H1 (cell line): ENCODE measurements around the gene LSM5. TPM values are rescaled to one million over a fixed set of nuclear protein-coding genes. Genes with fewer than 3 reads are reported as not detected.
"Not testable (repeated sequence)": the region's sequence is repeated elsewhere in the genome, so short reads cannot be mapped to it uniquely, and the experiment has no call there.

ENCODE experiments used
- CTCF ChIA-PET: fragments of 300-600 bp; sonication (Branson Sonifier 250); formaldehyde crosslinking; loops from one replicate; lab custom pipeline; 2021; ENCODE audit not compliant: partially characterized antibody; lab: Charles Lee
- POLR2A ChIA-PET: fragments of 300-600 bp; sonication (Branson Sonifier 250); formaldehyde crosslinking; loops from one replicate; lab custom pipeline; 2021; ENCODE audit warnings: inconsistent platforms; ENCODE audit not compliant: partially characterized antibody; lab: Charles Lee
- DNase-seq, 2 experiments: peaks; one replicate each; pipeline versions ENCODE4 v3.0.0 to v3.0.0-alpha.2; 2010 to 2022; ENCODE audit warnings: low spot score in 2 of 2, low read depth in 1 of 2, mixed read lengths in 1 of 2
- FAIRE-seq: peaks from 2 replicates; lab custom pipeline; 2011; peaks lifted over from hg19 to GRCh38; lab: Jason Lieb, UNC
- H2AFZ ChIP-seq: 2 replicates; pipeline ENCODE4 v1.8.1; 2012; ENCODE audit warnings: low read length, inconsistent platforms
- H2AK5ac ChIP-seq: 2 replicates; pipeline ENCODE4 v1.6.1; 2013; ENCODE audit warnings: low read depth, low read length
- H2BK120ac ChIP-seq: replicated peaks from 2 replicates; pipeline ENCODE3; 2013; ENCODE audit warnings: low read depth, low read length, inconsistent platforms
- H2BK12ac ChIP-seq: 2 replicates; pipeline ENCODE4 v1.6.1; 2013; ENCODE audit warnings: low read depth, low read length
- H2BK15ac ChIP-seq: 2 replicates; pipeline ENCODE4 v1.6.1; 2013; ENCODE audit warnings: low read length
- H2BK20ac ChIP-seq: 2 replicates; pipeline ENCODE4 v1.6.1; 2013; ENCODE audit warnings: low read length
- H2BK5ac ChIP-seq: 2 replicates; pipeline ENCODE4 v1.6.1; 2013; ENCODE audit warnings: low read depth, low read length
- H3K14ac ChIP-seq: 2 replicates; pipeline ENCODE4 v1.6.1; 2013; ENCODE audit warnings: inconsistent platforms; ENCODE audit not compliant: insufficient read length
- H3K18ac ChIP-seq: 2 replicates; pipeline ENCODE4 v1.6.1; 2013; ENCODE audit warnings: low read length; ENCODE audit errors: extremely low read depth
- H3K23ac ChIP-seq: 2 replicates; pipeline ENCODE4 v1.6.1; 2013; ENCODE audit warnings: inconsistent platforms; ENCODE audit not compliant: insufficient read length
- H3K23me2 ChIP-seq: 2 replicates; pipeline ENCODE4 v1.6.1; 2013; ENCODE audit warnings: low read depth, low read length
- H3K27ac ChIP-seq: 2 replicates; pipeline ENCODE4 v1.6.1; 2011; ENCODE audit warnings: low read depth, low read length, inconsistent platforms
- H3K27me3 ChIP-seq, 4 experiments: replicated peaks in 1 of 4; 1 replicate in 1 of 4; 2 replicates in 3 of 4; pipeline versions ENCODE4 v1.6.1 to v1.8.1; 2011 to 2013; ENCODE audit warnings: low read length in 3 of 4, mild to moderate bottlenecking in 3 of 4, inconsistent platforms in 2 of 4, mixed read lengths in 2 of 4, moderate library complexity in 1 of 4; ENCODE audit not compliant: control insufficient read depth in 3 of 4, insufficient read depth in 3 of 4; ENCODE audit errors: extremely low read depth in 1 of 4
- H3K36me3 ChIP-seq, 4 experiments: 2 replicates each; pipeline versions ENCODE4 v1.6.1 to v1.8.1; 2011 to 2013; ENCODE audit warnings: mild to moderate bottlenecking in 4 of 4, low read length in 3 of 4, moderate library complexity in 2 of 4, control low read depth in 1 of 4, inconsistent platforms in 1 of 4; ENCODE audit not compliant: insufficient read depth in 4 of 4, control insufficient read depth in 2 of 4
- H3K4ac ChIP-seq: replicated peaks from 2 replicates; pipeline ENCODE3; 2013; ENCODE audit warnings: low read length, low read depth, mixed read lengths, inconsistent platforms; ENCODE audit not compliant: insufficient read length
- H3K4me1 ChIP-seq, 4 experiments: replicated peaks in 1 of 4; 1 replicate in 1 of 4; 2 replicates in 3 of 4; pipeline versions ENCODE4 v1.6.1 to v1.8.1; 2011 to 2013; ENCODE audit warnings: low read length in 3 of 4, inconsistent platforms in 2 of 4, mixed read lengths in 1 of 4; ENCODE audit not compliant: insufficient read depth in 4 of 4, control insufficient read depth in 3 of 4
- H3K4me2 ChIP-seq, 2 experiments: 2 replicates each; pipeline versions ENCODE4 v1.6.1 to v1.8.1; 2011 to 2013; ENCODE audit warnings: low read depth in 2 of 2, low read length in 2 of 2, control low read depth in 1 of 2, inconsistent platforms in 1 of 2, mild to moderate bottlenecking in 1 of 2; ENCODE audit not compliant: insufficient read depth in 1 of 2
- H3K4me3 ChIP-seq, 4 experiments: fragments of 200-600, 300-600 bp in 1 of 4; sonication (generic), shearing (Covaris generic), sonication (Bioruptor Twin) in 1 of 4; 2 replicates each; pipeline versions ENCODE4 v1.5.1 to v1.8.1; 2011 to 2016; ENCODE audit warnings: low read length in 4 of 4, low read depth in 3 of 4, control low read depth in 2 of 4, inconsistent platforms in 2 of 4, mild to moderate bottlenecking in 2 of 4, mixed read lengths in 1 of 4, moderate library complexity in 1 of 4; ENCODE audit not compliant: insufficient read depth in 2 of 4; ENCODE audit errors: extremely low read depth in 1 of 4
- H3K56ac ChIP-seq: replicated peaks from 2 replicates; pipeline ENCODE3; 2013; ENCODE audit warnings: low read depth, mild to moderate bottlenecking, mixed read lengths, low read length, inconsistent platforms; ENCODE audit not compliant: insufficient read length
- H3K79me1 ChIP-seq: 2 replicates; pipeline ENCODE4 v1.6.1; 2013; ENCODE audit warnings: low read depth, low read length, control low read depth
- H3K79me2 ChIP-seq, 2 experiments: 2 replicates each; pipeline versions ENCODE4 v1.6.1 to v1.8.1; 2012 to 2013; ENCODE audit warnings: low read length in 2 of 2, mild to moderate bottlenecking in 2 of 2, inconsistent platforms in 1 of 2; ENCODE audit not compliant: insufficient read depth in 2 of 2, control insufficient read depth in 1 of 2
- H3K9ac ChIP-seq, 4 experiments: replicated peaks in 1 of 4; 1 replicate in 1 of 4; 2 replicates in 3 of 4; pipeline versions ENCODE4 v1.6.1 to v1.8.1; 2011 to 2013; ENCODE audit warnings: low read depth in 3 of 4, low read length in 3 of 4, control low read depth in 2 of 4, mild to moderate bottlenecking in 2 of 4, moderate library complexity in 2 of 4, inconsistent platforms in 1 of 4; ENCODE audit errors: extremely low read depth in 1 of 4
- H3K9me3 ChIP-seq, 2 experiments: 2 replicates each; pipeline versions ENCODE4 v1.6.1 to v1.8.1; 2012 to 2013; ENCODE audit warnings: mild to moderate bottlenecking in 2 of 2, moderate library complexity in 2 of 2, control low read depth in 1 of 2, inconsistent platforms in 1 of 2, low read depth in 1 of 2, low read length in 1 of 2, mixed read lengths in 1 of 2; ENCODE audit not compliant: insufficient read depth in 2 of 2
- H4K20me1 ChIP-seq, 2 experiments: replicated peaks in 1 of 2; 2 replicates each; pipeline versions ENCODE3 to v1.8.1; 2011 to 2013; ENCODE audit warnings: inconsistent platforms in 2 of 2, low read length in 2 of 2, mild to moderate bottlenecking in 1 of 2; ENCODE audit not compliant: insufficient read depth in 2 of 2, control insufficient read depth in 1 of 2
- H4K5ac ChIP-seq: 2 replicates; pipeline ENCODE4 v1.6.1; 2013; ENCODE audit warnings: low read length, low read depth, mixed read lengths, inconsistent platforms; ENCODE audit not compliant: insufficient read length
- H4K8ac ChIP-seq: 2 replicates; pipeline ENCODE4 v1.8.0; 2013; ENCODE audit warnings: mild to moderate bottlenecking, moderate library complexity, low read length, inconsistent platforms; ENCODE audit not compliant: insufficient read depth; ENCODE audit errors: extremely low read depth
- H4K91ac ChIP-seq: replicated peaks from 2 replicates; pipeline ENCODE3; 2013; ENCODE audit warnings: low read length, mixed read lengths, inconsistent platforms; ENCODE audit not compliant: insufficient read length
- SP1 ChIP-seq: IDR thresholded peaks from 2 replicates; pipeline ENCODE4 v1.6.1; 2011; ENCODE audit warnings: low read depth, low read length
- WGBS, 2 experiments: shearing (Covaris generic) in 1 of 2; methylation state at CpG; one replicate each; pipeline versions ENCODE4 v1.1.6 to v1.1.7; 2013 to 2015; ENCODE audit warnings: low lambda C conversion rate in 2 of 2, mixed read lengths in 2 of 2, inconsistent platforms in 1 of 2, low coverage in 1 of 2, missing lambda C conversion rate in 1 of 2; ENCODE audit not compliant: insufficient replicate concordance in 2 of 2, insufficient coverage in 1 of 2, insufficient read length in 1 of 2; ENCODE audit errors: extremely low coverage in 1 of 2, missing lambda C conversion rate in 1 of 2; 5-methylcytosine and 5-hydroxymethylcytosine counted together
- polyA plus RNA-seq, 7 experiments: library from polyadenylated mRNA; depleted of rRNA in 3 of 7; stranded (reverse) in 5 of 7; unstranded in 2 of 7; fragments of >200 nt in 5 of 7; fragments of 200-250 nt in 2 of 7; gene quantifications; 1 replicate in 5 of 7; 2 replicates in 1 of 7; 4 replicates in 1 of 7; pipeline versions ENCODE4 v1.2.1 to v1.2.3, GENCODE V29; 2011 to 2013; ENCODE audit warnings: missing spikeins in 2 of 7, mixed read lengths in 2 of 7
- total RNA-seq: library from RNA; stranded (reverse); fragmentation: NEBNext Ultra II Directional; extraction: Animal tissue kit (Norgen Biotek cat#: 25700); gene quantifications from 2 replicates; pipeline ENCODE4 v1.2.1, GENCODE V29; 2021

The LSM5 gene
- total and polyA plus RNA-seq, 2 of the 8 experiments (the other 6 are each of a cell fraction or from before 2014, with no cell fraction given), result 58.9 to 103 TPM

DNA sequence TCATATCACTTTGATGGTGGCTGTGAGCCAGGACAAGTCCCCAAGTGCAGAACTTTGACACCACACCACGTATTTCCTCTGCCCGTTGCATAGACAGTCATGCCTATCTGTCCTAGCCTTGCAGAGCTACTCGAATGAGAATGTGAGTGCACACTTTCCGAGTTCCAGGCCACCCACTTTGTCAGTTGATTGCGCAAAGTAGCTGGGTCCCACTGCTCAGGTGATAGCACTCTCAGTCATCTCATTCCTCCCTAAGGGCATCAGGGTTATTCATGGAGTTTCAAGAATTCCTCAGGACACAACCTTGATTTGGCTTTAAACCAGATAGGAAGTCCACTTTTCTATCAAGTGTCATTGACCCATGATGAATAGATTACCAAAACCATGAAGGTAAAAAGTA is 19.3 kb downstream of the LSM5 start (continued):
- no peak for TF ChIP-seq SP1

- H3K4me2 ChIP-seq, H2BK120ac ChIP-seq, H3K4me3 ChIP-seq, H3K23ac ChIP-seq, H2BK20ac ChIP-seq, H3K14ac ChIP-seq, H2BK15ac ChIP-seq, H3K79me1 ChIP-seq, H3K23me2 ChIP-seq, H3K27me3 ChIP-seq, H3K27ac ChIP-seq, H3K4me1 ChIP-seq, H3K4ac ChIP-seq, H4K8ac ChIP-seq, H3K56ac ChIP-seq, H4K91ac ChIP-seq, H2BK12ac ChIP-seq, H3K36me3 ChIP-seq, CTCF ChIA-PET, H3K79me2 ChIP-seq, H4K5ac ChIP-seq, H4K20me1 ChIP-seq, POLR2A ChIA-PET, H3K9ac ChIP-seq, H3K18ac ChIP-seq, H3K9me3 ChIP-seq, H2AFZ ChIP-seq, DNase-seq, H2BK5ac ChIP-seq, H2AK5ac ChIP-seq, FAIRE-seq: not testable (repeated sequence)
- no CpG with 5 or more reads among the region's 2 CpGs for WGBS, 2 experiments
Measured at GRCh38 chr7:32470004-32470403, 20.2 kb downstream of the LSM5 start.
